ENCODE measurements around the gene DBR1. TPM values are rescaled to one million over a fixed set of nuclear protein-coding genes. Genes with fewer than 3 reads are reported as not detected.
"Not testable (repeated sequence)": the region's sequence is repeated elsewhere in the genome, so short reads cannot be mapped to it uniquely, and the experiment has no call there.

DBR1 gene
- total RNA-seq, 1 experiment from 2014 or later, result 33.1 TPM

DNA sequence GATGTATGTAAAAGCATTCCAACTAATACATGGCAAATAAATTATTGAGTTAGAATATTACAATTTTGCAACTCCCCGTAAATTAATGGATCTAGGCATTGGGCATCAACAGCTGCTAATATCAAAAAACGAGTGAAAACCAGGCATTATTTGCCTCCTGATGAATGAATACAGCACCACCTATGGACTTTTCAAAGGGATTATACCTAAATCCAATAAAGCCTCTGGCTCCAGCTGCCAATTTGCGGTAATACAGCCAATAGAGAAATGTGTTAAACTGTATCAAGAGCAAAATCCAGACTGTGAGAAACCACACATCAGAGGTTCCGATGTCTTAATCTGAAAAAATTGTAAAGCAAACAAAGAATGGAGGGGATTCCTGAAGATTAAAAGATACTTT, 26.2 kb downstream of the DBR1 start:
- TF ChIP-seq, protein P1, sequence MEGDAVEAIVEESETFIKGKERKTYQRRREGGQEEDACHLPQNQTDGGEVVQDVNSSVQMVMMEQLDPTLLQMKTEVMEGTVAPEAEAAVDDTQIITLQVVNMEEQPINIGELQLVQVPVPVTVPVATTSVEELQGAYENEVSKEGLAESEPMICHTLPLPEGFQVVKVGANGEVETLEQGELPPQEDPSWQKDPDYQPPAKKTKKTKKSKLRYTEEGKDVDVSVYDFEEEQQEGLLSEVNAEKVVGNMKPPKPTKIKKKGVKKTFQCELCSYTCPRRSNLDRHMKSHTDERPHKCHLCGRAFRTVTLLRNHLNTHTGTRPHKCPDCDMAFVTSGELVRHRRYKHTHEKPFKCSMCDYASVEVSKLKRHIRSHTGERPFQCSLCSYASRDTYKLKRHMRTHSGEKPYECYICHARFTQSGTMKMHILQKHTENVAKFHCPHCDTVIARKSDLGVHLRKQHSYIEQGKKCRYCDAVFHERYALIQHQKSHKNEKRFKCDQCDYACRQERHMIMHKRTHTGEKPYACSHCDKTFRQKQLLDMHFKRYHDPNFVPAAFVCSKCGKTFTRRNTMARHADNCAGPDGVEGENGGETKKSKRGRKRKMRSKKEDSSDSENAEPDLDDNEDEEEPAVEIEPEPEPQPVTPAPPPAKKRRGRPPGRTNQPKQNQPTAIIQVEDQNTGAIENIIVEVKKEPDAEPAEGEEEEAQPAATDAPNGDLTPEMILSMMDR (conservative IDR thresholded peaks at IDR 0.05; ENCODE audit: low read depth, low read length), result no peak; the same call in 1 of the 2 replicates
- no peak for TF ChIP-seq EZH2 (IDR thresholded peaks at IDR 0.05; ENCODE audit: borderline replicate concordance, low read depth, low read length, poor library complexity, severe bottlenecking)
- DNase-seq (ENCODE audit: low spot score), result peak; percentile 18
- Histone ChIP-seq H3K4me3 (ENCODE audit: low read depth, low read length, poor library complexity, severe bottlenecking) (no peak overlapping the region), H3K9me3 (ENCODE audit: low read depth, low read length, poor library complexity, severe bottlenecking) (no peaks in the 10 kb centered on the region), H3K27me3 (replicated peaks; ENCODE audit: insufficient read depth, low read depth, low read length, poor library complexity) (no peaks in the 10 kb centered on the region), H3K36me3 (ENCODE audit: insufficient read depth, low read length, poor library complexity, severe bottlenecking) (no peaks in the 10 kb centered on the region), H3K27ac (ENCODE audit: low read depth, low read length, poor library complexity, severe bottlenecking) (no peak overlapping the region), H3K4me1 (ENCODE audit: insufficient read depth, low read length, poor library complexity, severe bottlenecking) (no peaks in the 10 kb centered on the region)
- ChIA-PET CTCF (no interaction called here), POLR2A (ENCODE audit: low non-redundant PET) (no interaction called here)
- intact Hi-C loops (cut with micrococcal nuclease; ENCODE audit: unreplicated experiment), result no loop called here
- BruUV-seq (replicated peaks), result no TSS peak

DNA sequence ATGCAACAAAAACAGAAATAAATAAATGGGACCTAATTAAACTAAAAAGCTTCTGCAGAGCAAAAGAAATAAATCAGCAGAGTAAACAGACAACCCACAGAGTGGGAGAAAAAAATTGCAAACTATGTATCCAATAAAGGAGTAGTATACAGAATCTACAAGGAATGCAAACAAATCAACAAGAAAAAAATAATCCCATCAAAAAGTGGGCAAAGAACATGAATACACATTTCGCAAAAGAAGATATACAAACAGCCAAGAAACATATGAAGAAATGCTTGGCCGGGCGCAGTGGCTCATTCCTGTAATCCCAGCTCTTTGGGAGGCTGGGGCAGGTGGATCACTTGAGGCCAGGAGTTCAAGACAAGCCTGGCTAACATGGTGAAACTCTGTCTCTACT, 32.5 kb downstream of the DBR1 start:
- CTCF ChIA-PET; intact Hi-C loops (cut with micrococcal nuclease; ENCODE audit: unreplicated experiment); POLR2A ChIA-PET (ENCODE audit: low non-redundant PET): not testable (repeated sequence)

DNA sequence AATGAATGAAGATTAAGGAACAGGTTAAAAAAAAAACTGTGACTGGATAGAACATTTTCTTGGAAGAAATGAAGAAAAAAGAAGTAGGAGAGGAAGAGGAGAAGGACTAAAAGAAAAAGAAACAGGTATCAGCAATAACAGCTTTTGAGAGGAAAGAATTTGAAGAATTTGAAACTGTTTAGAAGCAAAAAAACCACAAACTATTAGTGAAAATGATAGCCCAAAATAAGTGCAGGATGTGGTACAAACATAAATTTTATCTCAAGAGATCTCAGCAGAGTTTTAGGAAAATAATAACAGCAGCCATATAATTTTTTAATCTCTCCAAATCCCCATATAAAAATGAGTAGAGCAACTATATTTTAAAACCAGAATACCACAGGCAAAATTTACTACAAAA, 33.8 kb downstream of the DBR1 start:
- Histone ChIP-seq H3K27me3 (replicated peaks; ENCODE audit: insufficient read depth, low read depth, low read length, poor library complexity) (no peaks in the 10 kb centered on the region), H3K36me3 (ENCODE audit: insufficient read depth, low read length, poor library complexity, severe bottlenecking) (no peaks in the 10 kb centered on the region), H3K4me1 (ENCODE audit: insufficient read depth, low read length, poor library complexity, severe bottlenecking) (no peaks in the 10 kb centered on the region), H3K9me3 (ENCODE audit: low read depth, low read length, poor library complexity, severe bottlenecking) (no peaks in the 10 kb centered on the region), H3K27ac (ENCODE audit: low read depth, low read length, poor library complexity, severe bottlenecking) (no peak overlapping the region), H3K4me3 (ENCODE audit: low read depth, low read length, poor library complexity, severe bottlenecking) (no peak overlapping the region)
- DNase-seq (ENCODE audit: low spot score), result no peak
- intact Hi-C loops (cut with micrococcal nuclease; ENCODE audit: unreplicated experiment), result no loop called here
- CTCF ChIA-PET, result no interaction called here
- POLR2A ChIA-PET (ENCODE audit: low non-redundant PET), result no interaction called here
- BruUV-seq (replicated peaks), result no TSS peak
- TF ChIP-seq, protein P1 (conservative IDR thresholded peaks at IDR 0.05; ENCODE audit: low read depth, low read length), result no peak

More for the DNA sequence above, 32.5 kb downstream of the DBR1 start:
- not testable (repeated sequence) for BruUV-seq (replicated peaks); H3K36me3 ChIP-seq (ENCODE audit: insufficient read depth, low read length, poor library complexity, severe bottlenecking); H3K4me1 ChIP-seq (ENCODE audit: insufficient read depth, low read length, poor library complexity, severe bottlenecking); H3K4me3 ChIP-seq (ENCODE audit: low read depth, low read length, poor library complexity, severe bottlenecking); DNase-seq (ENCODE audit: low spot score); H3K27me3 ChIP-seq (replicated peaks; ENCODE audit: insufficient read depth, low read depth, low read length, poor library complexity); H3K9me3 ChIP-seq (ENCODE audit: low read depth, low read length, poor library complexity, severe bottlenecking); H3K27ac ChIP-seq (ENCODE audit: low read depth, low read length, poor library complexity, severe bottlenecking)

DNA sequence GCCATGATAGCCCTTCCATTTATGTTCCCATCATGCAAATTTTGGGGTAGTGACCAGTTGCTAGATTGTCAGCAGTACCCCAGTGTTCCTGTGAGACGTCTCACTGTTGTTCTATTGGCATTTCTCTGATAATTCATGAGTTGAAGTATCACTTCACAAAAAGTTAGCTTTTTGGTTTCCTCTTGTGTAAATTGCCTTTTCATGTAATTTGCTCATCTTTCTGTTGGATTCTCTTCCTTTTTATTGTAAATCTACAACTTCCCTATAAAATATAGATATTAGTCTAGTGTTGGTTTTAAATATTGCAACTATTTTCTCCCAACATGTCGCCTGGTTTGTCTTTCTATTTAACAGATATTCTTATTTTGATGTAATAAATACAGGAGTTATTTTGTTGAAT, 35.0 kb downstream of the DBR1 start:
- Histone ChIP-seq H3K36me3 (ENCODE audit: insufficient read depth, low read length, poor library complexity, severe bottlenecking) (no peaks in the 10 kb centered on the region), H3K27ac (ENCODE audit: low read depth, low read length, poor library complexity, severe bottlenecking) (no peak overlapping the region), H3K4me1 (ENCODE audit: insufficient read depth, low read length, poor library complexity, severe bottlenecking) (no peaks in the 10 kb centered on the region), H3K27me3 (replicated peaks; ENCODE audit: insufficient read depth, low read depth, low read length, poor library complexity) (no peaks in the 10 kb centered on the region), H3K4me3 (ENCODE audit: low read depth, low read length, poor library complexity, severe bottlenecking) (no peak overlapping the region), H3K9me3 (ENCODE audit: low read depth, low read length, poor library complexity, severe bottlenecking) (no peaks in the 10 kb centered on the region)
- DNase-seq (ENCODE audit: low spot score), result no peak
- BruUV-seq (replicated peaks), result no TSS peak
- TF ChIP-seq, protein P1 (conservative IDR thresholded peaks at IDR 0.05; ENCODE audit: low read depth, low read length), result no peak
- no peak for TF ChIP-seq EZH2 (IDR thresholded peaks at IDR 0.05; ENCODE audit: borderline replicate concordance, low read depth, low read length, poor library complexity, severe bottlenecking)
- POLR2A ChIA-PET (ENCODE audit: low non-redundant PET), result no interaction called here
- intact Hi-C loops (cut with micrococcal nuclease; ENCODE audit: unreplicated experiment), result no loop called here
- CTCF ChIA-PET, result no interaction called here
